Prostate gland (tissue), 2 donors: Measurements from ENCODE around the gene PHLDB1.

Experiments used
- POLR2A ChIP-seq: fragments of 450-650 bp; IDR thresholded peaks from one replicate; pipeline ENCODE4 v1.6.1; 2016; ENCODE audit warnings: antibody characterized with exemption, mild to moderate bottlenecking
- POLR2AphosphoS5 ChIP-seq: sonication (generic); formaldehyde crosslinking; IDR thresholded peaks from one replicate; pipeline ENCODE4 v1.6.1; 2017; ENCODE audit warnings: antibody characterized with exemption
- TF ChIP-seq, protein P1 (sequence below), 4 experiments: fragments of 200-600 bp in 2 of 4; fragments of 450-650 bp in 2 of 4; sonication (generic) in 2 of 4; IDR thresholded peaks; 1 replicate in 3 of 4; 2 replicates in 1 of 4; pipeline ENCODE4 v1.5.1; 2016 to 2019; ENCODE audit warnings: antibody characterized with exemption in 4 of 4, mild to moderate bottlenecking in 2 of 4, moderate library complexity in 2 of 4

DNA sequence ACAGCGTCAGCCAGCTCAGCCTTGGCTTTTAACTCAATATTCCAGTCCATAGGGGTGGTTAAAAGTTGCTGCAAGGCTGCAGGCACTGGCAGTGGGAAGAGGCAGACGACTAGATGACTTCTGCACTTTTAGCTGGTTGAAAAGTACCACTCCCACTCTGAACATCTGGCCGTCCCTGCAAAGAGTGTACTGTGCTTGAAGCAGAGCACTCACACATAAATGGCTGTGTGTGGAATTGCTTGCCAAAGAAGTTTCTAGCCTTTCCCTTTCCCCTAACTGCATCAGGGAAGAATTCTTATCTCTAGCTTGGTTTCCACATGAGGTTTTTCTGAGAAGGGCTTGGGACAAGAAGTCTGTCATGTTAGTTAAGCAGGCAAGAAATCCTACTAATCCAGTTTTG, 5.1 kb upstream of the PHLDB1 start:
- TF ChIP-seq, protein P1, sequence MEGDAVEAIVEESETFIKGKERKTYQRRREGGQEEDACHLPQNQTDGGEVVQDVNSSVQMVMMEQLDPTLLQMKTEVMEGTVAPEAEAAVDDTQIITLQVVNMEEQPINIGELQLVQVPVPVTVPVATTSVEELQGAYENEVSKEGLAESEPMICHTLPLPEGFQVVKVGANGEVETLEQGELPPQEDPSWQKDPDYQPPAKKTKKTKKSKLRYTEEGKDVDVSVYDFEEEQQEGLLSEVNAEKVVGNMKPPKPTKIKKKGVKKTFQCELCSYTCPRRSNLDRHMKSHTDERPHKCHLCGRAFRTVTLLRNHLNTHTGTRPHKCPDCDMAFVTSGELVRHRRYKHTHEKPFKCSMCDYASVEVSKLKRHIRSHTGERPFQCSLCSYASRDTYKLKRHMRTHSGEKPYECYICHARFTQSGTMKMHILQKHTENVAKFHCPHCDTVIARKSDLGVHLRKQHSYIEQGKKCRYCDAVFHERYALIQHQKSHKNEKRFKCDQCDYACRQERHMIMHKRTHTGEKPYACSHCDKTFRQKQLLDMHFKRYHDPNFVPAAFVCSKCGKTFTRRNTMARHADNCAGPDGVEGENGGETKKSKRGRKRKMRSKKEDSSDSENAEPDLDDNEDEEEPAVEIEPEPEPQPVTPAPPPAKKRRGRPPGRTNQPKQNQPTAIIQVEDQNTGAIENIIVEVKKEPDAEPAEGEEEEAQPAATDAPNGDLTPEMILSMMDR (IDR thresholded peaks at IDR 0.05), result no peak
- TF ChIP-seq POLR2A, result no peak
- no peak for TF ChIP-seq POLR2AphosphoS5
